Activated naive CD4-positive, alpha-beta T cell treated with Interleukin-2 at 50 U/mL for 16 hours (primary cell): ENCODE results near the gene CADM2.
"Not testable (repeated sequence)": the region's sequence is repeated elsewhere in the genome, so short reads cannot be mapped to it uniquely, and the experiment has no call there.

Experiments
- DNase-seq: peaks from one replicate; pipeline ENCODE4 v3.0.0-alpha.2; 2020

Gene CADM2

GRCh38 chr3:85495602-85496001, 536.8 kb downstream of the CADM2 start:
- no peak for DNase-seq

- DNase-seq = no peak
These were observed 539.4 kb downstream of the CADM2 start for GRCh38 chr3:85498177-85498576.

- no peak for DNase-seq
These were observed 543.5 kb downstream of the CADM2 start for GRCh38 chr3:85502148-85502875.

- DNase-seq = peak; percentile 2
These were observed 545.5 kb downstream of the CADM2 start for GRCh38 chr3:85504129-85504784.

- not testable (repeated sequence) for DNase-seq
These were observed 546.2 kb downstream of the CADM2 start for GRCh38 chr3:85504785-85505511.

GRCh38 chr3:85507052-85507451, 548.3 kb downstream of the CADM2 start:
- DNase-seq = not testable (repeated sequence)

GRCh38 chr3:85508659-85509058, 549.9 kb downstream of the CADM2 start:
- DNase-seq = no peak

- DNase-seq = no peak
These were observed 557.4 kb downstream of the CADM2 start for GRCh38 chr3:85516146-85516545.

- DNase-seq = no peak
These were observed 565.3 kb downstream of the CADM2 start for GRCh38 chr3:85524104-85524503.

GRCh38 chr3:85525264-85525663, 566.5 kb downstream of the CADM2 start:
- DNase-seq = no peak

- no peak for DNase-seq
These were observed 574.8 kb downstream of the CADM2 start for GRCh38 chr3:85533586-85533985.

GRCh38 chr3:85535517-85535916, 576.7 kb downstream of the CADM2 start:
- no peak for DNase-seq

- no peak for DNase-seq
These were observed 580.4 kb downstream of the CADM2 start for GRCh38 chr3:85539232-85539631.

GRCh38 chr3:85554153-85554552, 595.4 kb downstream of the CADM2 start:
- no peak for DNase-seq

GRCh38 chr3:85560088-85560785, 601.4 kb downstream of the CADM2 start:
- no peak for DNase-seq

- DNase-seq = no peak
These were observed 608.4 kb downstream of the CADM2 start for GRCh38 chr3:85567071-85567676.

GRCh38 chr3:85570819-85571218, 612.0 kb downstream of the CADM2 start:
- no peak for DNase-seq

- no peak for DNase-seq
These were observed 613.0 kb downstream of the CADM2 start for GRCh38 chr3:85571835-85572234.

GRCh38 chr3:85572426-85572825, 613.6 kb downstream of the CADM2 start:
- no peak for DNase-seq

- no peak for DNase-seq
These were observed 614.2 kb downstream of the CADM2 start for GRCh38 chr3:85572978-85573377.

- DNase-seq = no peak
These were observed 615.4 kb downstream of the CADM2 start for GRCh38 chr3:85574006-85574705.

GRCh38 chr3:85576091-85576690, 617.4 kb downstream of the CADM2 start:
- peak; percentile 26 for DNase-seq
